CD4-positive, alpha-beta T cell treated with Interleukin-10 for 1 hour (primary cell): Measurements from ENCODE around the gene LACTB.

ENCODE experiments used
- DNase-seq: peaks from one replicate; pipeline ENCODE4 v3.0.0-alpha.2; 2020

Gene LACTB

GRCh38 chr15:63133786-63134185 lies 12.1 kb downstream of the LACTB start:
- no peak for DNase-seq

- DNase-seq: no peak
Observed at GRCh38 chr15:63134245-63134985, 12.8 kb downstream of the LACTB start.

- no peak for DNase-seq
Observed at GRCh38 chr15:63135281-63135680, 13.6 kb downstream of the LACTB start.

GRCh38 chr15:63135804-63136203 lies 14.1 kb downstream of the LACTB start:
- no peak for DNase-seq

- no peak for DNase-seq
Observed at GRCh38 chr15:63136742-63137141, 15.1 kb downstream of the LACTB start.

- DNase-seq: no peak
Observed at GRCh38 chr15:63140936-63141335, 19.3 kb downstream of the LACTB start.

GRCh38 chr15:63145426-63145825 lies 23.8 kb downstream of the LACTB start:
- no peak for DNase-seq

- no peak for DNase-seq
Observed at GRCh38 chr15:63146684-63147083, 25.0 kb downstream of the LACTB start.

- no peak for DNase-seq
Observed at GRCh38 chr15:63151665-63152064, 30.0 kb downstream of the LACTB start.

GRCh38 chr15:63155486-63155885 lies 33.8 kb downstream of the LACTB start:
- DNase-seq: no peak

GRCh38 chr15:63156086-63156710 lies 34.5 kb downstream of the LACTB start:
- no peak for DNase-seq

GRCh38 chr15:63156755-63157117 lies 35.1 kb downstream of the LACTB start:
- peak; percentile 18 for DNase-seq

- peak; percentile 87 for DNase-seq
Observed at GRCh38 chr15:63157118-63157843, 35.6 kb downstream of the LACTB start, which contains the start of gene RPS27L. RPS27L (minus strand) TSS chr15:63157477; CDS start chr15:63157405, 72 bp downstream.

GRCh38 chr15:63157891-63158431 lies 36.3 kb downstream of the LACTB start:
- peak; percentile 35 for DNase-seq

- DNase-seq: no peak
Observed at GRCh38 chr15:63160638-63161037, 39.0 kb downstream of the LACTB start.

GRCh38 chr15:63163217-63163616 lies 41.6 kb downstream of the LACTB start:
- DNase-seq: no peak

- DNase-seq: no peak
Observed at GRCh38 chr15:63165166-63165859, 43.7 kb downstream of the LACTB start.

- DNase-seq: peak; percentile 39
Observed at GRCh38 chr15:63166219-63166618, 44.6 kb downstream of the LACTB start.

- DNase-seq: no peak
Observed at GRCh38 chr15:63169788-63170187, 48.1 kb downstream of the LACTB start.

- DNase-seq: no peak
Observed at GRCh38 chr15:63172376-63172775, 50.7 kb downstream of the LACTB start.

- no peak for DNase-seq
Observed at GRCh38 chr15:63172851-63173451, 51.3 kb downstream of the LACTB start.

- DNase-seq: no peak
Observed at GRCh38 chr15:63176302-63176701, 54.6 kb downstream of the LACTB start.

GRCh38 chr15:63178034-63178433 lies 56.4 kb downstream of the LACTB start:
- DNase-seq: no peak
